OCI-LY1 (cell line): ENCODE results near the gene FHL3.
"Not testable (repeated sequence)": the region's sequence is repeated elsewhere in the genome, so short reads cannot be mapped to it uniquely, and the experiment has no call there.

ENCODE experiments used
- H2AFZ ChIP-seq: fragments of 200-600 bp; sonication (generic), shearing (Covaris generic); 2 replicates; pipeline ENCODE4 v1.6.0; 2014; ENCODE audit warnings: antibody characterized with exemption, mild to moderate bottlenecking, low read length
- H3F3A ChIP-seq: fragments of 200-600 bp; sonication (generic), shearing (Covaris generic); 2 replicates; pipeline ENCODE4 v1.6.0; 2014; ENCODE audit warnings: mild to moderate bottlenecking, antibody characterized with exemption, low read length, moderate library complexity; ENCODE audit not compliant: insufficient read depth
- H3K27ac ChIP-seq: fragments of 200-600 bp; sonication (generic); 2 replicates; pipeline ENCODE4 v1.5.1; 2014; ENCODE audit warnings: low read length, mixed run types, mild to moderate bottlenecking, low read depth; ENCODE audit not compliant: poor library complexity, severe bottlenecking
- H3K27me3 ChIP-seq: fragments of 200-600 bp; sonication (generic); 2 replicates; pipeline ENCODE4 v1.6.0; 2014; ENCODE audit warnings: antibody characterized with exemption, mild to moderate bottlenecking, low read length, moderate library complexity; ENCODE audit not compliant: insufficient read depth
- H3K36me3 ChIP-seq: fragments of 200-600 bp; sonication (generic); 2 replicates; pipeline ENCODE4 v1.6.1; 2014; ENCODE audit warnings: mild to moderate bottlenecking, antibody characterized with exemption, low read length, moderate library complexity, mixed read lengths; ENCODE audit not compliant: insufficient read depth
- H3K4me1 ChIP-seq: fragments of 200-600 bp; sonication (generic); 2 replicates; pipeline ENCODE4 v1.5.1; 2014; ENCODE audit warnings: mild to moderate bottlenecking, low read length, moderate library complexity; ENCODE audit not compliant: insufficient read depth, severe bottlenecking
- H3K4me2 ChIP-seq: fragments of 200-600 bp; sonication (generic), shearing (Covaris generic); 2 replicates; pipeline ENCODE4 v1.6.1; 2014; ENCODE audit warnings: low read length
- H3K4me3 ChIP-seq: fragments of 200-600 bp; sonication (generic); 2 replicates; pipeline ENCODE4 v1.5.1; 2014; ENCODE audit warnings: low read length, low read depth, mild to moderate bottlenecking, mixed read lengths; ENCODE audit not compliant: poor library complexity, severe bottlenecking
- H3K79me2 ChIP-seq: fragments of 200-600 bp; shearing (Covaris generic); 2 replicates; pipeline ENCODE4 v1.6.1; 2016; ENCODE audit warnings: mixed run types, low read length, mixed read lengths; ENCODE audit not compliant: insufficient read depth
- H3K9ac ChIP-seq: fragments of 200-600 bp; sonication (generic), shearing (Covaris generic); 2 replicates; pipeline ENCODE4 v1.6.1; 2014; ENCODE audit warnings: mild to moderate bottlenecking, low read length, mixed read lengths
- H3K9me2 ChIP-seq: fragments of 200-600 bp; sonication (generic), shearing (Covaris generic); 2 replicates; pipeline ENCODE4 v1.6.1; 2014; ENCODE audit warnings: low read depth, mild to moderate bottlenecking, low read length, mixed read lengths
- H3K9me3 ChIP-seq: fragments of 200-600 bp; shearing (Covaris generic); 2 replicates; pipeline ENCODE4 v1.6.1; 2014; ENCODE audit warnings: low read length, mixed read lengths
- H4K20me1 ChIP-seq: fragments of 200-600 bp; sonication (generic), shearing (Covaris generic); 2 replicates; pipeline ENCODE4 v1.6.0; 2016; ENCODE audit warnings: mild to moderate bottlenecking, low read length; ENCODE audit not compliant: insufficient read depth
- EZH2 ChIP-seq: fragments of 200-600 bp; sonication (generic), shearing (Covaris generic); IDR thresholded peaks from 2 replicates; pipeline ENCODE4 v1.8.0; 2017; ENCODE audit warnings: borderline replicate concordance, mixed run types, mild to moderate bottlenecking, antibody characterized with exemption, low read length, moderate library complexity, mixed read lengths
- TF ChIP-seq, protein P1 (sequence below): fragments of 200-600 bp; sonication (generic), shearing (Covaris generic); IDR thresholded peaks from 2 replicates; pipeline ENCODE4 v1.5.1; 2017; ENCODE audit warnings: mild to moderate bottlenecking, antibody characterized with exemption, low read length, moderate library complexity, mixed read lengths

Gene FHL3

DNA sequence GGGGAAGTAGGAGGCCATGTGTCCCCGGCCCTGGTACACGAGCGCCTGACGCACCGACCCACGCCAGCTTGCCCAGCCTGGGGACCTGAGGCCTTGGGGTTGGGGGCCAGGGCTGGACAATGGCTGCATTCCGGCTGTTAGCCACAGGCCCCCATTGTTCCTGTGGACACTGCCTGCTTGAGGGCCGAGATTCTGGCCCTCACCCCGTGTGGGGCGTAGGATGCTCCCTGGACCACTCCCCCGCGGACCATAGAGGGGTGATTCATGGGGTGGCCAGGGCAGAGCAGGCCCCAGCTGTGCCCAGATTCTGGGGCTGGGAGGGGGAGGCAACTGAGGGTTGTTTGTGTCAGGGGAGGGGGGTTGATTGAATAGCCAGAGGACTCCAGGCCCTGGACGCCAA is 29.6 kb upstream of the FHL3 start:
- Histone ChIP-seq H3K9ac (no peak overlapping the region), H3K79me2 (no peaks in the 10 kb centered on the region), H3K36me3 (no peaks in the 10 kb centered on the region), H3K4me2 (no peak overlapping the region), H3K9me3 (no peaks in the 10 kb centered on the region), H3K27ac (no peak overlapping the region), H3K9me2 (no peaks in the 10 kb centered on the region), H2AFZ (no peak overlapping the region), H3F3A (no peaks in the 10 kb centered on the region), H3K4me3 (no peak overlapping the region), H3K27me3 (no peaks in the 10 kb centered on the region), H4K20me1 (no peaks in the 10 kb centered on the region), H3K4me1 (no peaks in the 10 kb centered on the region)
- TF ChIP-seq EZH2: no peak
- TF ChIP-seq, protein P1, sequence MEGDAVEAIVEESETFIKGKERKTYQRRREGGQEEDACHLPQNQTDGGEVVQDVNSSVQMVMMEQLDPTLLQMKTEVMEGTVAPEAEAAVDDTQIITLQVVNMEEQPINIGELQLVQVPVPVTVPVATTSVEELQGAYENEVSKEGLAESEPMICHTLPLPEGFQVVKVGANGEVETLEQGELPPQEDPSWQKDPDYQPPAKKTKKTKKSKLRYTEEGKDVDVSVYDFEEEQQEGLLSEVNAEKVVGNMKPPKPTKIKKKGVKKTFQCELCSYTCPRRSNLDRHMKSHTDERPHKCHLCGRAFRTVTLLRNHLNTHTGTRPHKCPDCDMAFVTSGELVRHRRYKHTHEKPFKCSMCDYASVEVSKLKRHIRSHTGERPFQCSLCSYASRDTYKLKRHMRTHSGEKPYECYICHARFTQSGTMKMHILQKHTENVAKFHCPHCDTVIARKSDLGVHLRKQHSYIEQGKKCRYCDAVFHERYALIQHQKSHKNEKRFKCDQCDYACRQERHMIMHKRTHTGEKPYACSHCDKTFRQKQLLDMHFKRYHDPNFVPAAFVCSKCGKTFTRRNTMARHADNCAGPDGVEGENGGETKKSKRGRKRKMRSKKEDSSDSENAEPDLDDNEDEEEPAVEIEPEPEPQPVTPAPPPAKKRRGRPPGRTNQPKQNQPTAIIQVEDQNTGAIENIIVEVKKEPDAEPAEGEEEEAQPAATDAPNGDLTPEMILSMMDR: no peak

DNA sequence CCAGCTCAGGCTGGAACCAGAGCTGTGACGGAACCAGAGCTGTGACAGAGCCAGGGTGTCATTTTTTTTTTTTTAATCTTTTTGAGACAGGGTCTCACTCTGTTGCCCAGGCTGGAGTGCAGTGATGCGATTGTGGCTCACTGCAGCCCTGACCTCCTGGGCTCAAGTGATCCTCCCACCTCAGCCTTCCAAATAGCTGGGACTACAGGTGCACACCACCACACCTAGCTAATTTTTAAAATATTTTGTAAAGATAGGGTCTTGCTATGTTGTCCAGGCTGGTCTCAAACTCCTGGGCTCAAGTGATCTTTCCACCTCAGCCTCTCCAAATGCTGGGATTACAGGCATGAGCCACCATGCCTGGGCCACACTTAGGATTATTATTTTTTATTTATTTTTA is 27.7 kb upstream of the FHL3 start:
- H4K20me1 ChIP-seq, H3K4me3 ChIP-seq, H3K9ac ChIP-seq, H3K79me2 ChIP-seq, H3K27me3 ChIP-seq, H2AFZ ChIP-seq, H3K36me3 ChIP-seq, H3K9me3 ChIP-seq, H3K27ac ChIP-seq, H3K4me2 ChIP-seq, H3K9me2 ChIP-seq, H3K4me1 ChIP-seq, H3F3A ChIP-seq: not testable (repeated sequence)

DNA sequence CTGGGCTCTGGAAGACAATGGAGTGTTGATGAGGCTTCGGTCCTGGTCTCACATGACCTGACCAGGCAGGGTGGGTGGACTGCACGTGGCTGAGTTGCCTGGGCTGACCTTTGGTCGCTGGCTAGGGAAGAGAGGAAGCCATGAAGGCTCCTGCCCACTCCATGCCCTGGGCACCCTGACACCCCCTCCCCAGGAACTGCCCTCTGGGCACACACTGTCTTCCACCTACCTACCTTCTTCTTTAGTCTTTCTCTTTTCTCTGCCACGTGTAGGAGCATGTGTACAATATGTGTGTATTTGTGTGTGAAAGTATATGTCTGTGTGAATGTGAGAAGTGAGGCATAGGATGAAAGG is 26.2 kb upstream of the FHL3 start:
- 0 out of 2 replicates have a peak, but pooled peaks cover under 1% of the 10 kb centered on the region for H3K36me3 ChIP-seq
- no peaks in the 10 kb centered on the region for H3K79me2 ChIP-seq
- no peak overlapping the region for H2AFZ ChIP-seq
- no peak overlapping the region for H3K4me2 ChIP-seq
- no peak overlapping the region for H3K27ac ChIP-seq
- no peak overlapping the region for H3K4me3 ChIP-seq
- no peaks in the 10 kb centered on the region for H3F3A ChIP-seq
- TF ChIP-seq, protein P1: no peak
- no peak for TF ChIP-seq EZH2
- H3K9me3 ChIP-seq: no peaks in the 10 kb centered on the region
- H3K9ac ChIP-seq: no peak overlapping the region
- H3K9me2 ChIP-seq: no peaks in the 10 kb centered on the region
- H4K20me1 ChIP-seq: no peaks in the 10 kb centered on the region
- no peaks in the 10 kb centered on the region for H3K4me1 ChIP-seq
- no peaks in the 10 kb centered on the region for H3K27me3 ChIP-seq

DNA sequence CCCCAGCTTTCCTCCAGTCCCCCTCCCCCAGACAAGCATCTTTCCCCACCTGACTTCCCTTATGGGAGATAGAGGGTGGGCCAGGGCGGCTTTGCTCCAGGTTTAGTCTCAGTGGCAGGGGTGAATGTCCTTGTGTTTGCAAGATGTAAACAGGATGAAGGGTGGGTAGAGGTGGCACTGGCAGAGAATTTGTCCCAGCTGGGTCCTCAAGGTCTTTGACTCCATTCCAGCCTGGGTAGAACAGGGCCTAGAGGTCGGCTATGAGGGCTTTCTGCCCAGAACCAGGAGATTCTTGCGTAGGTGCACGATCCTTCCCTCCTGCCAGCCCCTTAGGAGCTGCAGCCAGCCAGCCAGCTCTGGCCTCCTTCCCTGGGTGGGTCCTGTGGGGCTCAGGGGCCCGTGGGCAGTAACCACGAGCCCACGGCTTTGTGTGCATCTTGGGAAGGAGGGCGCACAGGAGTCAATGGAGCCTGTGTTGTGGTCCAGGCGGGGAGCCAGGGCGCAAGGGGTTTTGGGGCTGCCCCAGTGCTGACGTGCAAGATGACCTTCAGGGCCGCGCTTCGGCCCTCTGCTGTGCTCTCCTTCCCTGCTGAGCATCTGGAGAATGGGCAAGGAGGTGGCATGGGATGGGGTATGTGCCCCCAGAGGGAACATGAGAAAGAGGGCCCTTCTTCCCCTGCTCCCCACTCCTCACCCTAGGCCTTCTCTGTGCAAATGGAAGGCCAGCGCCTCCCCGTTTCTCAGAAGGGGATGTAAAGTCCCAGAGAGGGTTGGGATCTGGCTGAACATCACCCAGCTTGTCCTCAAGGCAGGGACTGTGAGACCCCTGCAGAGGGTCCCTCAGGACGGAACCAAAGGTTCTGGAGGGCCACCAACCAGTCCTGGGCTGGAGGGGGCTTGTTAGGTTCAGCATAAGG is 25.5 kb upstream of the FHL3 start:
- H4K20me1 ChIP-seq: no peaks in the 10 kb centered on the region
- no peak overlapping the region for H3K4me2 ChIP-seq
- no peak for TF ChIP-seq EZH2
- TF ChIP-seq, protein P1: no peak
- H2AFZ ChIP-seq: no peak overlapping the region
- H3K79me2 ChIP-seq: no peaks in the 10 kb centered on the region
- peaks cover 7% of the 10 kb centered on the region for H3K36me3 ChIP-seq
- no peak overlapping the region for H3K4me3 ChIP-seq
- H3K4me1 ChIP-seq: no peaks in the 10 kb centered on the region
- no peak overlapping the region for H3K27ac ChIP-seq
- H3K9ac ChIP-seq: no peak overlapping the region
- no peaks in the 10 kb centered on the region for H3K27me3 ChIP-seq
- no peaks in the 10 kb centered on the region for H3K9me2 ChIP-seq
- H3K9me3 ChIP-seq: no peaks in the 10 kb centered on the region
- H3F3A ChIP-seq: no peaks in the 10 kb centered on the region
